HepG2 (cell line): ENCODE data around the gene STYXL1. TPM values are rescaled to one million over a fixed set of nuclear protein-coding genes. Genes with fewer than 3 reads are reported as not detected.

Experiments used
- ARNT2 ChIP-seq: sonication (generic); formaldehyde crosslinking; IDR thresholded peaks from 2 replicates; pipeline ENCODE4 v1.8.0; 2022; ENCODE audit warnings: mild to moderate bottlenecking, low read depth, missing genetic modification reagents, moderate library complexity
- ISL2 ChIP-seq: sonication (generic); formaldehyde crosslinking; IDR thresholded peaks from 2 replicates; pipeline ENCODE4 v1.5.0; 2020; ENCODE audit warnings: missing genetic modification reagents
- MBNL3 ChIP-seq: fragments of 250-450 bp; sonication (Bioruptor Pico); conservative IDR thresholded peaks from 2 replicates; pipeline ENCODE4 v1.8.0; 2022; ENCODE audit warnings: mild to moderate bottlenecking, inconsistent platforms
- NR2F1 ChIP-seq, 2 experiments: fragments of 450-650 bp in 1 of 2; formaldehyde crosslinking in 1 of 2; IDR thresholded peaks; 2 replicates each; pipeline versions ENCODE4 v1.5.0 to v1.6.1; 2016 to 2020; ENCODE audit warnings: mild to moderate bottlenecking in 1 of 2, missing compliant biosample characterization in 1 of 2, missing genetic modification reagents in 1 of 2, moderate library complexity in 1 of 2
- RAD51 ChIP-seq: fragments of 450-650 bp; IDR thresholded peaks from 2 replicates; pipeline ENCODE4 v1.6.1; 2016; ENCODE audit warnings: borderline replicate concordance
- TOPORS ChIP-seq: sonication (generic); formaldehyde crosslinking; IDR thresholded peaks from 2 replicates; pipeline ENCODE4 v1.8.0; 2023; ENCODE audit warnings: mild to moderate bottlenecking, missing genetic modification reagents
- YEATS4 ChIP-seq: sonication (generic); formaldehyde crosslinking; IDR thresholded peaks from 2 replicates; pipeline ENCODE4 v1.4.0; 2020; ENCODE audit warnings: missing genetic modification reagents, borderline replicate concordance
- ZBTB38 ChIP-seq: sonication (generic); formaldehyde crosslinking; IDR thresholded peaks from 2 replicates; pipeline ENCODE4 v1.5.1; 2020; ENCODE audit warnings: mild to moderate bottlenecking, missing genetic modification reagents
- ZBTB8A ChIP-seq: sonication (generic); formaldehyde crosslinking; IDR thresholded peaks from 2 replicates; pipeline ENCODE4 v1.4.0; 2020; ENCODE audit warnings: mild to moderate bottlenecking, low read depth, missing genetic modification reagents, borderline replicate concordance
- ZNF138 ChIP-seq: sonication (generic); formaldehyde crosslinking; IDR thresholded peaks from 2 replicates; pipeline ENCODE4 v1.5.0; 2020; ENCODE audit warnings: mild to moderate bottlenecking, low read depth, missing genetic modification reagents
- ZNF605 ChIP-seq: sonication (generic); formaldehyde crosslinking; IDR thresholded peaks from 2 replicates; pipeline ENCODE4 v1.8.0; 2022; ENCODE audit warnings: mild to moderate bottlenecking, missing genetic modification reagents
- ZNF773 ChIP-seq: sonication (generic); formaldehyde crosslinking; IDR thresholded peaks from 2 replicates; pipeline ENCODE4 v1.4.0; 2020; ENCODE audit warnings: missing genetic modification reagents, borderline replicate concordance
- ZSCAN22 ChIP-seq: sonication (generic); formaldehyde crosslinking; IDR thresholded peaks from 2 replicates; pipeline ENCODE4 v1.4.0; 2020; ENCODE audit warnings: mild to moderate bottlenecking, missing genetic modification reagents
- ZSCAN29 ChIP-seq: sonication (generic); formaldehyde crosslinking; conservative IDR thresholded peaks from 2 replicates; pipeline ENCODE4 v1.4.0; 2020; ENCODE audit warnings: mild to moderate bottlenecking, missing genetic modification reagents
- polyA plus RNA-seq, 8 experiments: library from polyadenylated mRNA; depleted of rRNA in 3 of 8; stranded (reverse) in 7 of 8; unstranded in 1 of 8; fragments of >200 nt; fragmentation: Illumina TruSeq in 4 of 8; extraction: Trizol in 4 of 8; gene quantifications; 2 replicates each; pipeline versions ENCODE4 v1.2.1 to v1.2.3, GENCODE V29; 2011 to 2016; ENCODE audit warnings: low read depth in 4 of 8, missing spikeins in 1 of 8, mixed read lengths in 1 of 8; ENCODE audit not compliant: insufficient read depth in 1 of 8
- total RNA-seq, 5 experiments: library from RNA; depleted of rRNA; stranded (reverse); fragments of >200 nt; fragmentation: Illumina TruSeq; extraction: Trizol; gene quantifications; 2 replicates each; pipeline ENCODE4 v1.2.3, GENCODE V29; 2016; ENCODE audit warnings: low read depth in 1 of 5
- TF ChIP-seq, protein P1 (sequence below): sonication (generic); formaldehyde crosslinking; IDR thresholded peaks from 2 replicates; pipeline ENCODE4 v1.4.0; 2020; ENCODE audit warnings: missing genetic modification reagents
- TF ChIP-seq, protein P2 (sequence below): sonication (generic); formaldehyde crosslinking; IDR thresholded peaks from 2 replicates; pipeline ENCODE4 v1.4.0; 2020; ENCODE audit warnings: mild to moderate bottlenecking, low read depth, missing genetic modification reagents
- TF ChIP-seq, protein P3 (sequence below): sonication (generic); formaldehyde crosslinking; conservative IDR thresholded peaks from 2 replicates; pipeline ENCODE4 v1.8.0; 2022; ENCODE audit warnings: low read depth, missing genetic modification reagents
- TF ChIP-seq, protein P4 (sequence below): sonication (generic); formaldehyde crosslinking; IDR thresholded peaks from 2 replicates; pipeline ENCODE4 v1.8.1; 2023; ENCODE audit warnings: mild to moderate bottlenecking, missing genetic modification reagents
- TF ChIP-seq, protein P5 (sequence below): sonication (generic); formaldehyde crosslinking; IDR thresholded peaks from 2 replicates; pipeline ENCODE4 v1.8.0; 2023; ENCODE audit warnings: mild to moderate bottlenecking, missing genetic modification reagents
- TF ChIP-seq, protein P6 (sequence below): IDR thresholded peaks from 2 replicates; pipeline ENCODE4 v1.6.1; 2016; ENCODE audit warnings: low read depth, borderline replicate concordance

Gene STYXL1
- total and polyA plus RNA-seq, 2 of the 13 experiments (the other 11 are each of a cell fraction or from before 2014, with no cell fraction given): 23.9 to 38.3 TPM

DNA sequence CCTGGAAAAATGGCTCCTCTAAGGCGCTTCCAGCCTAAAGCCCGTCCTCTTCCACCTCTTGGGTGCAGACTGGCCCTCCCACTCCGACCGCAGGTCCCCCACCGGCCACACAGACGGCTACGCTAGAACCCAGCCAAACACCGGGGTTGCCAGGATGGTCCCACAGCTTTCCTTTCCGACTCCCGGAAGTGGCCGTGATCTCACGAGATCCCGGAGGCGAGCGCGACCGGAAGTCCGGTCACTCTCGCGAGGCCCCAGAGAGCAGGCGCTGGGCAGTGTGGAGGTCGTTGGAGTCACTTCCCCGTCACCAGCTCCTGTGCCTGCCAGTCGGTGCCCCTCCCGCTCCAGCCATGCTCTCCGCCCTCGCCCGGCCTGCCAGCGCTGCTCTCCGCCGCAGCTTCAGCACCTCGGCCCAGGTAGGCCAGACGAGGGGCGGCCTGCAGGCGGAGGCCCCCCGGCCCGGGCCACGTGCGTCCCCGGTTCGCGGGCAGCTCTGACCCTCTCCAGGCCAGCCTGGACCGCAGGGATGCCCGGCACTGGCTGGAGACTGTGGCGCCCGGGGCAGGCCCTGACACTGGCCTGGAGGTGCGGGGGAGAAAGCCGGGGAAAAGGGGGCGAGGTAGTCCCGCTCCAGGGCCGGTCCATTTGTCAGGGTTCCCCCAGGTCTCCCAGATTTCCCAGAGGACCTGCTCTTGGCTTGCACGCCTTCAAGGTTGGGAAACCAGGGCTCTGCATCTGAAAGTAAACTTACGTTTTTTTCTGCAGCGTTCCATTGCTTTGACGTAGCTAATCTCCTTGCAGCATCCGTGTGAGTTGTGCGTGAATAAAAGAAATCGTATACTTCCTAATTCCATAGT lies at the start of gene STYXL1, which contains the start of gene MDH2 (continued):
- TF ChIP-seq ZBTB38 (CRISPR knock-in tag) (peak; percentile 76), ZNF605 (CRISPR knock-in tag) (peak; percentile 96), ISL2 (CRISPR knock-in tag) (peak; percentile 71; the same call in 1 of the 2 replicates), RAD51 (no peak), YEATS4 (CRISPR knock-in tag) (peak; percentile 91), ARNT2 (peak; percentile 99; the same call in 1 of the 2 replicates), ZSCAN22 (CRISPR knock-in tag) (no peak), NR2F1 (CRISPR knock-in tag; IDR thresholded peaks at IDR 0.05) (0 out of 4 replicates have a peak, but pooled peaks of 1 of the 2 experiments have one; percentile 31), ZNF138 (CRISPR knock-in tag) (0 out of 2 replicates have a peak, but pooled peaks have one; percentile 46), ZNF773 (CRISPR knock-in tag) (no peak), TOPORS (CRISPR knock-in tag) (peak; percentile 41; the same call in 1 of the 2 replicates), ZSCAN29 (CRISPR knock-in tag) (no peak), MBNL3 (CRISPR knock-in tag) (no peak), ZBTB8A (CRISPR knock-in tag) (no peak)
- TF ChIP-seq, protein P1, sequence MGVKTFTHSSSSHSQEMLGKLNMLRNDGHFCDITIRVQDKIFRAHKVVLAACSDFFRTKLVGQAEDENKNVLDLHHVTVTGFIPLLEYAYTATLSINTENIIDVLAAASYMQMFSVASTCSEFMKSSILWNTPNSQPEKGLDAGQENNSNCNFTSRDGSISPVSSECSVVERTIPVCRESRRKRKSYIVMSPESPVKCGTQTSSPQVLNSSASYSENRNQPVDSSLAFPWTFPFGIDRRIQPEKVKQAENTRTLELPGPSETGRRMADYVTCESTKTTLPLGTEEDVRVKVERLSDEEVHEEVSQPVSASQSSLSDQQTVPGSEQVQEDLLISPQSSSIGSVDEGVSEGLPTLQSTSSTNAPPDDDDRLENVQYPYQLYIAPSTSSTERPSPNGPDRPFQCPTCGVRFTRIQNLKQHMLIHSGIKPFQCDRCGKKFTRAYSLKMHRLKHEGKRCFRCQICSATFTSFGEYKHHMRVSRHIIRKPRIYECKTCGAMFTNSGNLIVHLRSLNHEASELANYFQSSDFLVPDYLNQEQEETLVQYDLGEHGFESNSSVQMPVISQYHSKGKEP (CRISPR knock-in tag): 0 out of 2 replicates have a peak, but pooled peaks have one; percentile 79
- TF ChIP-seq, protein P2, sequence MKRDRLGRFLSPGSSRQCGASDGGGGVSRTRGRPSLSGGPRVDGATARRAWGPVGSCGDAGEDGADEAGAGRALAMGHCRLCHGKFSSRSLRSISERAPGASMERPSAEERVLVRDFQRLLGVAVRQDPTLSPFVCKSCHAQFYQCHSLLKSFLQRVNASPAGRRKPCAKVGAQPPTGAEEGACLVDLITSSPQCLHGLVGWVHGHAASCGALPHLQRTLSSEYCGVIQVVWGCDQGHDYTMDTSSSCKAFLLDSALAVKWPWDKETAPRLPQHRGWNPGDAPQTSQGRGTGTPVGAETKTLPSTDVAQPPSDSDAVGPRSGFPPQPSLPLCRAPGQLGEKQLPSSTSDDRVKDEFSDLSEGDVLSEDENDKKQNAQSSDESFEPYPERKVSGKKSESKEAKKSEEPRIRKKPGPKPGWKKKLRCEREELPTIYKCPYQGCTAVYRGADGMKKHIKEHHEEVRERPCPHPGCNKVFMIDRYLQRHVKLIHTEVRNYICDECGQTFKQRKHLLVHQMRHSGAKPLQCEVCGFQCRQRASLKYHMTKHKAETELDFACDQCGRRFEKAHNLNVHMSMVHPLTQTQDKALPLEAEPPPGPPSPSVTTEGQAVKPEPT: peak; percentile 60; the same call in 1 of the 2 replicates
- TF ChIP-seq, protein P3, sequence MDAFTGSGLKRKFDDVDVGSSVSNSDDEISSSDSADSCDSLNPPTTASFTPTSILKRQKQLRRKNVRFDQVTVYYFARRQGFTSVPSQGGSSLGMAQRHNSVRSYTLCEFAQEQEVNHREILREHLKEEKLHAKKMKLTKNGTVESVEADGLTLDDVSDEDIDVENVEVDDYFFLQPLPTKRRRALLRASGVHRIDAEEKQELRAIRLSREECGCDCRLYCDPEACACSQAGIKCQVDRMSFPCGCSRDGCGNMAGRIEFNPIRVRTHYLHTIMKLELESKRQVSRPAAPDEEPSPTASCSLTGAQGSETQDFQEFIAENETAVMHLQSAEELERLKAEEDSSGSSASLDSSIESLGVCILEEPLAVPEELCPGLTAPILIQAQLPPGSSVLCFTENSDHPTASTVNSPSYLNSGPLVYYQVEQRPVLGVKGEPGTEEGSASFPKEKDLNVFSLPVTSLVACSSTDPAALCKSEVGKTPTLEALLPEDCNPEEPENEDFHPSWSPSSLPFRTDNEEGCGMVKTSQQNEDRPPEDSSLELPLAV: no peak
- TF ChIP-seq, protein P4, sequence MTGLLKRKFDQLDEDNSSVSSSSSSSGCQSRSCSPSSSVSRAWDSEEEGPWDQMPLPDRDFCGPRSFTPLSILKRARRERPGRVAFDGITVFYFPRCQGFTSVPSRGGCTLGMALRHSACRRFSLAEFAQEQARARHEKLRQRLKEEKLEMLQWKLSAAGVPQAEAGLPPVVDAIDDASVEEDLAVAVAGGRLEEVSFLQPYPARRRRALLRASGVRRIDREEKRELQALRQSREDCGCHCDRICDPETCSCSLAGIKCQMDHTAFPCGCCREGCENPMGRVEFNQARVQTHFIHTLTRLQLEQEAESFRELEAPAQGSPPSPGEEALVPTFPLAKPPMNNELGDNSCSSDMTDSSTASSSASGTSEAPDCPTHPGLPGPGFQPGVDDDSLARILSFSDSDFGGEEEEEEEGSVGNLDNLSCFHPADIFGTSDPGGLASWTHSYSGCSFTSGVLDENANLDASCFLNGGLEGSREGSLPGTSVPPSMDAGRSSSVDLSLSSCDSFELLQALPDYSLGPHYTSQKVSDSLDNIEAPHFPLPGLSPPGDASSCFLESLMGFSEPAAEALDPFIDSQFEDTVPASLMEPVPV (CRISPR knock-in tag): peak; percentile 93
- TF ChIP-seq, protein P5, sequence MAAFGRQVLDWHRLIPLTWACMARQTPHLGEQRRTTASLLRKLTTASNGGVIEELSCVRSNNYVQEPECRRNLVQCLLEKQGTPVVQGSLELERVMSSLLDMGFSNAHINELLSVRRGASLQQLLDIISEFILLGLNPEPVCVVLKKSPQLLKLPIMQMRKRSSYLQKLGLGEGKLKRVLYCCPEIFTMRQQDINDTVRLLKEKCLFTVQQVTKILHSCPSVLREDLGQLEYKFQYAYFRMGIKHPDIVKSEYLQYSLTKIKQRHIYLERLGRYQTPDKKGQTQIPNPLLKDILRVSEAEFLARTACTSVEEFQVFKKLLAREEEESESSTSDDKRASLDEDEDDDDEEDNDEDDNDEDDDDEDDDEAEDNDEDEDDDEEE (CRISPR knock-in tag): no peak; the same call in none of the 2 replicates
- TF ChIP-seq, protein P6, sequence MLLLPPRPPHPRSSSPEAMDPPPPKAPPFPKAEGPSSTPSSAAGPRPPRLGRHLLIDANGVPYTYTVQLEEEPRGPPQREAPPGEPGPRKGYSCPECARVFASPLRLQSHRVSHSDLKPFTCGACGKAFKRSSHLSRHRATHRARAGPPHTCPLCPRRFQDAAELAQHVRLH (CRISPR knock-in tag): peak; percentile 91; the same call in 1 of the 2 replicates
